GM21619 (cell line): ENCODE results near the gene SLC38A3.
"Not testable (repeated sequence)": the region's sequence is repeated elsewhere in the genome, so short reads cannot be mapped to it uniquely, and the experiment has no call there.

Experiments
- ATAC-seq: cut with Tn5 transposase; IDR thresholded peaks from one replicate; pipeline ENCODE4 v1.9.1; 2021; ENCODE audit not compliant: unreplicated experiment

SLC38A3 gene

DNA sequence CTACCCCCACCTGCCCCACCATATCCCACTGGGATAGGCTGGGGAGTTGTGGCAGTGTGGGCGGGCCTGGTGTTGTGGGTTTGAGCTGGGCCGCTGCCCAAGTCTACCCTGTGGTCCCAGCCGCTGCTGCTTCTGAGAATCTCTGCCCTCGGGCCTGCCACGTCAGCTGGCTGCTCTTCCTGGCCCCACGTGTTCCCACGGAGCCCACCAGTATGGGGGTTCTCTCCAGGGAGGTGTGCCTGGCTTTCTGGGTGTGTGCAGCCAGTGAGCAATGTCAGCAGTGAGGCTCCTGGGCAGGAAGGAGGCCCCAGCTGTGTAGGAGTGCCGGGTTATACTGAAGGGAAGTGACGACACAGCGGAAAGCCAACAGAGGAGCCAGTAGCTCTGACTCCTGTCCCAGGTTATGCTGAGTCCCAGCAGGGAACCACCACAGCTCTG, 41.5 kb downstream of the SLC38A3 start:
- peak; percentile 43 for ATAC-seq

DNA sequence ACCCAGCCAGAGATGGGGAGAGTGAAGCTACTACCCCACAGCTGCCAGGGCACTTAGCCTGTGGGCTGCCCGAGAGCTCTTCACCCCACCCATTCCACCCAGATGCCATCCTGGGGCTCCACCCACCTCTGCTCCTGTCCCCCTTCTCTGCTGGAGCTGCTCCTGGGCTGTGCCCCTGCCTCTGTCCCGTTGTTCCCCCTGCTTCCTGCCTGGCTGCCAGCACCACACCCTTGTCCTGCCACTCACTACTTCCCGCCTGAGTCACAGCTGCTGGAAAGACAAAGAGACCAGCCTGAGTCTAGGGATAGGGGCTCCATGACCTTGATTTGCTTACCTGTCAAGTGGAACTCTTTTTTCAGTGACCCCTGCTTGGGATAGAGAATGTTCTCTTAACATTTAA, 43.3 kb downstream of the SLC38A3 start:
- no peak for ATAC-seq

DNA sequence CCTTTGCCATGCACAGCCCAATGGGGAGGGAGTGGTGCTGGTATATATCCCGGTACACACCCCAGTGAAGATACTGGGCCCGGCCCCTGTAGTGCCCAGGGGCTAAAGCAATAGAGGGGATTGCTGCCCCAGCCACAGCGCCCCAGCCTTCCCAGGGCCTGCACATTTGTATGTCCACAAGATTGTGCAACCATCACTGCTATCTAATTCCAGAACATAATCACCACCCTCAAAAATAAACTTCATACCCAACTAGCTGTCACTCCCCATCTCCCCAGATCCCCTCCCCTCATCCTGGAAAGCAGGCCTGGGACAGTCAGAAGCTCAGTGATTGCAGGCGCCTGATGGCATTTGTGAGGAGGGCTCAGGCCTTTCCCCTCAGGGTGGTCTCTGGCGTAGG, 44.4 kb downstream of the SLC38A3 start:
- ATAC-seq: no peak

DNA sequence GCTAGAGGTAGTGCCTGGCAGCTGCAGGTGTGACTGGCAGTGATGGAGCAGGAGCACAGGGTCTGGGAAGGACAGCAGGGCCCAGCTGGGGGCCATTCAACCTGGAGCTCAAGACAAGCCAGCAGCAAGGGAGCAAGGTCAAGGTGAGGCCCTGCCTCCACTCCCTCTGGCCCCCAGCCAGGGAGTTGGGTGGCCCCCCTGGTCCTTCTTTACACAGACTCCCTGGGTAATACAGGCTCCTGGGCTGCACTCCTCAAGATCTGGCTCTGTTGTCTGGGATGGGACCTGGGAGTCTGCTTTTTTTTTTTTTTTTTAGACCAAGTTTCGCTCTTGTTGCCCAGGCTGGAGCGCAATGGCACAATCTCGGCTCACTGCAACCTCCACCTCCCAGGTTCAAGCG, 45.4 kb downstream of the SLC38A3 start:
- no peak for ATAC-seq

DNA sequence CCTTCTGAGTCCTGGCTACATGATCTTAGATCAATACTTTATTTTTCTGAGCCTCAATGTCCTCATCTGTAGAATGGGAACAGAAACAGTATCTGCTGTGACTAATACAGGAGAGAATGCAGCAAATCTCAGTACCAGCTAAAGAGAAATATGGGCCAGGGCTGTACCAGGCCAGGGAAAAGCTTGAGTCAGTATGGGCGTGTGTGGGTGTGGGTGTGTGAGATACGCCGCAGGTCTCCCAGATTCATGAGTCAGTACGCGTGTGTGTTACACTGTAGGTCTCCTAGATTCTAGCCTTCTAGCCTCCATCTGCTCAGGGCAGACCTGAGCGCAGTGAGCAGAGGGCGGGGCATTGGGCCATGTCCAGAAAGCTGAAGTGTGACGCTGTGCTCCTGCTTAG, 46.1 kb downstream of the SLC38A3 start:
- no peak for ATAC-seq

DNA sequence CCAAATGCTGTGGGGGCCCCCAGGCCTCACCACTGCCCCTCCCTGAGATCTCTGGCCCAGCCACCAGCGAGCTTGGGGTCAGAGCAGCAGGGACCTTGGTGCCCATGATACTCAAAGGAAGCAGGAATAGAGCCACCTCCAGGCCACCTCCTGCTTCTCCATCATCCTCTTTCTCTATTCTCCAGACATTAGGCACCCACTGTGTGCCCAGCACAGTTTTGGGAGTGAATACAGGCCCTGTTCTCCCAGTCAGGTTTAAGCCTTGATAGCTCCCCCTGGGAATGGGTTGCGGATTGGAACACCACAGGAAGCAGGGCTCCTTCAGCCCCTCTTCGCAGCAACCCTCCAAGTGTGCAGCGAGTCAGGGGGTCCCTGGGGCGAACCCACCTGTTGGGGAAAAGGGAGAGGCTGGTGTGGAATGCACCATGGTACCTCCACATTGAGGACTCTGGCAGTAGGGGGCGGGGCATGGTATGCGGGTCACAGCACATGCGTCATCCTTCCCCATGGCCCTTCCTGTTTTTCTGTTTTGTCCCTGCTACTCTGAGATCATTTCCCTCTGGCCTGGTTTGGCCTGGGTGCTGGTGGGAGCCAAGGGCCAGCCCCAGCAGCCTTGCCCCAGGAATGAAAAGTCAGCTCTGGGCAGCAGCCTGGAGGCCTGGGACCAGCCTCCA, 49.6 kb downstream of the SLC38A3 start:
- no peak for ATAC-seq

DNA sequence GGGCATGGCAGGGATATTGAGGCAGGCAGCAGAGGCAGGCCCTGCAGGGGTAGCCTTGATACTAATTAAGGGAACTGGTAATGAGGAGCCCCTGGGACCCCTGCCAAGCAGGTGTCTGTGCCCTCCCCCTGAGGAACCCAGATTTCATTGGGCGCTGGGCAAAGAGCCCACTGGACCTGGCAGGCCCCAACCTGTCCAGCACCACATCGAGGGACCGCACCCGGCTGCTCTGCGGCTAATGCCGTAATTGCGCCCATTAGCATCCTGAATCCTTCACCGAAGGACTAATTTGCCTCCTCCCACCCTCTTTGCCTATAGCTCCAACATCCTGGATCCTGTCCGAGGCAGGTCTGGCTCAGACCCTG, 50.2 kb downstream of the SLC38A3 start:
- no peak for ATAC-seq

DNA sequence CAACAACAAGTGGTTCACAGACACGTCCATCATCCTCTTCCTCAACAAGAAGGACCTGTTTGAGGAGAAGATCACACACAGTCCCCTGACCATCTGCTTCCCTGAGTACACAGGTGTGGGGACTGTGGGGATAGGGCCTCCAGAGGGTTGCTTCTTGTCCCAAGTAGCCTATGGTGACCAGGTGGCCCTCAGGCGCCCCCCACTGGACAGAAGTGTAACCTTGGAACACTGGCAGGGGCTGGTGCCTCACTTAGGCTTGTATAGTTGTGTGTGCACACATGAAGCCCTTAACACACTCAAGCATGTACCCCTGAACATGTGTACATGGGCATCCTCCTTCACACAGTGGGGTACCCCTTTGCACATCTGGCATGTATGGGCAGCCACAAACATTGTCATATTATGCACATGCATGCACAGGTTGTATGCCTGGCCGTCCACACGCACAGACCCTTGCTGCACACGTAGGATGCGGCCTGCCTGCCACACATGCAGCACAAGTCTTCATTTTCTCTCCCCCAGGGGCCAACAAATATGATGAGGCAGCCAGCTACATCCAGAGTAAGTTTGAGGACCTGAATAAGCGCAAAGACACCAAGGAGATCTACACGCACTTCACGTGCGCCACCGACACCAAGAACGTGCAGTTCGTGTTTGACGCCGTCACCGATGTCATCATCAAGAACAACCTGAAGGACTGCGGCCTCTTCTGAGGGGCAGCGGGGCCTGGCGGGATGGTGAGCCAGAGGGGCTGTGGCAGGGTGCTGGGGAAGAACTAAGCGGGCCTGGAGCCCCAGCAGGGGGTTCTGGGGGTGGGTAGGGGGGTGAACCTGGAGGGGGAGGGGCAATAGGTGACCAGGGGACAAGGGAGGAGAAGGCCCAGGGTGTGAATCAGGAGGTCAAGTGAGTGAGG, 52.2 kb downstream of the SLC38A3 start:
- no peak for ATAC-seq

DNA sequence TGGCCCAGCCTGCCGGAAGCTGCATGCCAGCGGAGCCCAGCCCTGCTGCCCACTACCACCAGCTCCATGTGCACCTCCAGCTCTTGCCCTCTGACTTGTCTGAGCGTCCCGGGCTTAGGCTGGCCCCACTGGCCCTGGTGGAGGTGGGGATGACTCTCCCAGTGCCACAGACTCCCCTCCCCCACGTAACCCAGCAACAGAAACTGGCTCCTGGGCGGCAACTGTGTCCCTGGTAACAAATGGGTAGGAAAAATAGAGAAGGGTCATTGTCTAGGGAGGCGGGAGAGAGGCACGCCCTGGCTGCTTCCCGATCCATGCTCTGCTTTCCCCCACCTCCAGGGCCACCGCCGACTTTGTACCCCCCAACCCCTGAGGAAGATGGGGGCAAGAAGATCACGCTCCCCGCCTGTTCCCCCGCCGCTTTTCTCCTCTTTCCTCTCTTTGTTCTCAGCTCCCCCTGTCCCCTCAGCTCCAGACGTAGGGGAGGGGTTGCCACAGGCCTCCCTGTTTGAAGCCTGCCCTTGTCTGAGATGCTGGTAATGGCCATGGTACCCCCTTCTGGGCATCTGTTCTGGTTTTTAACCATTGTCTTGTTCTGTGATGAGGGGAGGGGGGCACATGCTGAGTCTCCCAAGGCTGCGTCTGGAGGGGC, 53.1 kb downstream of the SLC38A3 start:
- no peak for ATAC-seq

DNA sequence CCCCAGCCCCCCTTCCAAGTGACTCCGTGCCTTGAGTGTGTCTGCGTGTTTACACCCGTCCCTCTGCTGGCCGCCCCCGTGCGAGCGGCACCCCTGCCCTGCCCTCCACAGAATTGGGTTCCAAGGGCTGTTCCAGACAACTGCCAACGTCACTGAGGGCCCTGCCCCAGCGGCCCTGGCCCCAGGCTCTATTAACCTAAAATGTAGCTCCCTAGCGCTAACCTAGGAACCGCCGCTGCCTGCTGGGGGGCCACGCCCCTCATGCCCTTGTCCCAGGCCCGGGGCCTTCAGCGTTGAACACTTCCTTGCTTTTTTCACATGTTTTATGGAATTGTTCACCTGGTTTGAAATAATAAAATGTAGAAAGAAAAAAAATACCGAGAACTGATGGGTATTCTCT, 53.9 kb downstream of the SLC38A3 start:
- no peak for ATAC-seq

DNA sequence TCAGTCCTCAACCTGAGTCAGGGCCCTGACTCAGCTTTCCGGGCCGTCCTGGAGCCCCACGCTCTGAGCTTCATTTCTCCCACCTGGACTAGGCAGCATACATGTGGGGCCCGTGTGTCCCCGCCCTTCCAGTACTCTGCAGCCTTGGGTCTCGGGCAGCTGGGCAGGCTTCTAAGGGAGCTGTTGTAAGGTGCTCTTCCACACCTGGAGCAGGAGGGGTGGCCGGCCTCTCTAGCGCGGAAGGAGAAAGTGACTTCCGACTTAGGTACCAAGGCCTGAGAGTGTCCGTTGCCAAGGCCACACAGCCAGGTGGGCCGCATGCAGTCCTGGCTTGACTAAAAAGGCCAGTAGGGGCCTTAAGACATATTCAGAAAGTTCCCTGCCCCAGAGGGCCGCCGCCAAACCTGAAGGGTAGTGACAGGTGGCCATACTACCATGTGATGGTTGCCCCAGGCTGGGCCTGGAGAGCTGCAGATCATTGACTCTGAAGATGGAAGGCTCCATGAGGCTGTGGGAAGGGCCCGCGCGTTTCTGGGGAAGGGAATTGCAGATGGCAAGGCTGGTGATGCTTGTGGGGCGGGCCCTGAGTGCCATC, 54.5 kb downstream of the SLC38A3 start:
- ATAC-seq: peak; percentile 8

DNA sequence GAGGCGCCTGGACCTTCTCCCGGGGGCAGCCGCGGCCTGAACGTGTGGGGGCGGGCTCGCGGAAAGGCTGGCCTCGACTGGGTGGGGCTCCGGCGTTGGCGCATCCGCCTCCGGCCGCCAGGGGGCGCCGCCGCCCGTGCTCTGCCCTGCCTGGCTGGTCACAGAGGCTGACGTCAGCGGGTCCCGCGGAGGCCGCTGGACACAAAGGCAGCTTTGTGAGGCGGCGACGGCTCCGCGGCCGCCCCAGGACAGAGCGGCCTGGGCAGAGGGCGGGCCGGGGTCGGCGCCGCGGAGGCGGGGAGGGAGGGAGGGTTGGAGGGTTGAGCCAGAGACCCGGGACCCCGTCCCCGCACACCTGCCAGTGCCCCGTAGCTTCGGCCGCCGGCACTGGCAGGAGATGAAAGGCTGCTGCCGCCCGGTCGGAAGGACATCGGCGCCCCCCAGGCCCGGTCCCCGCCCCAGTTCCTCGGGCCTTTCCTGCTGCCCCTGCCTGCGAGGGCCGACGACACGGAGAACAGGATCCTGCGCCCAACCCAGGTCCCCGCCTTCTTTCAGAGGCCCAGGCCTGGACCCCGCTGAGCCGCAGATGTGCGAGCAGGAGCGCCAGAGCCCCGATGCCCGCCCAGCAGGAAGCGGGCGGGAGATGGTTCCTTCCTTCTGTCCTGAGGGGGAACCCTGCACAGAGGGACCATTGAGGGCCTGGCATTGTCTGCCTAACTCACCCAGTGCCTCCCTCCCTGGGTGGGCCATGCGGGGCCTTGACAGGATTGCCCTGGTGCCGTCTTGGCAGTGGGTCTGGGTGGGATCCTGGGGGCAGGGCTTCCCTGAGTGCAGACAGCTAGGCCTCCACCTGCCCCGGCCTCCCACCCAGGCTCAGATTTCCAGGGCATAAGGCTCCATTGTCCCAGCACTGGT, 55.2 kb downstream of the SLC38A3 start:
- ATAC-seq: peak; percentile 77

DNA sequence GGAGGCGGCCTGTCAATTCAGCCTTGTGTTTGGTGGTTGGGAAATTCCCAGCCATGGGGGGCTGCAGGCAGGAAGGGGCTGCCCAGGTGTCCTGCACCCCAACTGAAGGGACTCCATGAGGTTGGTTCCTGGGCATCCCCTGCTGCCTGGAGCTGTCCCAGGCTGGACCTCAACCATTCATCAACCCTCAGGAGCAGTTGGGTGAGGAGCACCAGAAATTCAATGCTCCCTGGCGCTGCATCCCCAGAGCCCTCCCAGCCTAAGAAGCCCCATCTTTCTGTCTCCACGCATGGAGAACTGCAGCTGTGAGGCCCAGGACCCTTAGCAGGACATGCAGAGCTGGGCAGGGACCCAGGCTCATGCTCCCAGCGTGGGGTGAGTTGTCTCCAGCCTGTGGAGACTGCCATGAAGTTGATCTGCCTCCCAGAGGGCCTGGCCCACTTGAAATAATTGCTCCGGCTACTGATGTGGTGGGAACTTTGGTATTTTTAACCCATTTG, 55.9 kb downstream of the SLC38A3 start:
- no peak for ATAC-seq

DNA sequence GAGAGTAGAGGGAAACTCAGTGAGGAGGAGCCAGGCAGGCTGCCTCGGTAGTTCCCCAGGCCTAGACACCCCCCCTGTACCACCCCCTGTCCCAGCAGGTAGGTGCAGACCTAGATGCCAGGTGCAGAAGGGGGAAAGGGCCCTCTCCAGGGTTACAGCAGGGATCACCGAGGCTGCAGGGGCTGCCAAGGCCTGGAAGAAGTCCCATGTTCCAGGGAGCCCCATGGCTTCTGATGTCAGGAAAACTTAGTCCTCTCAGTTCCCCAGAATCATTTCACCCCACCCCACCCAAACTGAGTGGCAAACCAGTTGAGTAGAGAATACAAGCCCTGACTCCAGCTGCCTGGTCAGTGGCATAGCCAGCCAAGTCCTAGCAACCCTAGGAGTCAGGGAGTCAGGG, 56.4 kb downstream of the SLC38A3 start:
- no peak for ATAC-seq

DNA sequence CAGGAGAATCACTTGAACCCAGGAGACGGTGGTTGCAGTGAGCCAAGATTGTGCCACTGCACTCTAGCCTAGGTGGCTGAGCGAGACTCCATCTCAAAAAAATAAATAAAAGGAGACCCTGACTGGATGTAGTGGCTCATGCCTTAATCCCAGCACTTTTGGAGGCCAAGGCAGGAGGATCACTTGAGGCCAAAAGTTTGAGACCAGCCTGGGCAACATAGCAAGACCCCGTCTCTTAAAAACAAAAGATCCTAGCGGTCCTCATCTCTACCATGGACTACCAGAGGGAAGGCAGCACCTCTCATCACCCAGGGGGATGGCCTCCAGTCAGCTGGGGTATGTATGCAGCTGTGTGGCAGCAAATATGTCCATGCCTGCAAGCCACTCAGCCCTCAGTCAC, 57.1 kb downstream of the SLC38A3 start:
- ATAC-seq: not testable (repeated sequence)

DNA sequence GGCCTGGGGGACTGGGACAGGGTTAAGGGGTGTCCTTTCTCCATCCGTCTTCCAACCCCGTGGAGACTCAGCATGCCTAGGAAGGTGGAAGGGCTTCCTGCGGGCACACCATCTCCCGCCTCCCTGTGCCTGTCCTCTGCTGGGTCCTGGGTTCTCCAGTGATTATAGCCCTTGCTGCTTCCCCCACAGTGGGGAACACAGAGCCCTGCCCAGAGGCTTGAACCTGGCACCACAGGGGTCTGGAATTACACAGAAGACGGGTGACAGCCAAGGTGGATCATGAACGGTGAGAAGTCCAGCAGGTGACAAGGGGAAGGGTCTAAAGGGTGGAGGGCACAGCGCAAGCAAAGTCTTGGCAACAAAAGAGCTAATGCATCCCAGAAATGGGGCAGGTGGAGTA, 57.7 kb downstream of the SLC38A3 start:
- ATAC-seq: no peak

DNA sequence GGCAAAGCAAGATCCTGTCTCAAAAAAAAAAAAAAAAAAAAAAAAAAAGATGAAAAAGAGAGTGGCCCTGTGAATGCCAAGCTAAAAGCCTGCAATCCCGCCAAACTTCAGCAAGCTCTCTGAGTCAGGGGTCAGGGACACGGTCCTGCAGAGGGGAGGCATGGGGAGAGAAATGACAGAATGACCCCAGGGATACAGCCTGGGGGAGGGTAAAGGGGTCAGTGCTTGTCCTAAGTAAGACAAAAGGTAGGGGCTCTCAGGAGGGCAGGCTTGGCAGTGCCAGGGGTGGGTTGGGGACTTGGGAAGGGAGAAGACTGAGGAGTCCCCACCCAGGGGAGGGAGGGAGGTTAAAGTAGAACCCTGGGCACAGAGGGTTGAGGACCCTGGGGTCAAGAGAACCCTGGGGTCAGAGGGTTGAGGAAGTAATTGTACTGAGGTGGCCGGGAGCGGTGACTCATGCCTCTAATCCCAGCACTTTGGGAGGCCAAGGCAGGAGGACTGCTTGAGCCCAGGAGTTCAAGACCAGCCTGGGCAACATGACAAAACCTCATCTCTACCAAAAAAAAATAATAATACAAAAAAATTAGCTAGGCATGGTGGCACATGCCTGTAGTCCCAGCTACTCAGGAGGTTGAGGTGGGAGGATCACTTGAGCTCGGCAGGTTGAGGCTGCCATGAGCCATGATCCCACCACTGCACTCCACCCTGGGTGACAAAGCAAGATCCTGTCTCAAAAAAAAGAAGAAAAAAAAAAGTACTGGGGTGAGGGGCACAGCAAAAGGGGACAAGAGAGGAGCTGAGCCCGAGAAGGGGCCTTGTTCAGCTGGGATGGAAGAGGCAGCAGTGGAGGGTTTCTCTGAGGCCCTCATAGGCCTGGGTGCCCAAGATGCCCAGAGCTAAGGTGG, 58.7 kb downstream of the SLC38A3 start:
- ATAC-seq: no peak

DNA sequence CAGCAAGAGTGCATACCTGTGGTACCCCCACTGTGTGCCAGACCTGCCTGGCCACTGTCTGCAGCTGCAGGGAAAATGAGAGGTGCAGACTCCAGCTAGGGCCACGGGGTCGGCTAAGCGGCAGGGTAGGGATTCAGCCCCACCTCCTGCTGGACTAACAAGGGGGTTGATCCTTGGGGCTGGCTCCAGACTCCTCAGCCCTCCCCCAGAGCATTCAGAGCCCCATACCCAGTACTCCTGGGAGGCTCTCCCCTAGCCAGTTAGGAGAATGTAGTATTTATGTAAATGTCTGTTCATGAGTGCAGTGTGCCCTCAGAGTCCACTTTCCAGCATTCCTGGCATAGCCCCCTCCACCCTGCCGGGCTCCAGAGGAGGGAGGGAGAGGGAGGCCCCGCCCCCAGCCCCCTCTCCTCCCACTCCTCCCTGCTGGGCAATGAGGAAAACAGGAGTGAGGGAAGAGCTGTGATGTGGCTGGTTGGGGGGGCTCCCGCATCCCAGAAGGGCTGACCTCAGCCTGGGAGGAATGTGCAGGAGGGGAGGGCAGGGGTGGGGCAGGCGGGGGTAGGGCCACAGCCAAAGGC, 59.4 kb downstream of the SLC38A3 start:
- no peak for ATAC-seq

DNA sequence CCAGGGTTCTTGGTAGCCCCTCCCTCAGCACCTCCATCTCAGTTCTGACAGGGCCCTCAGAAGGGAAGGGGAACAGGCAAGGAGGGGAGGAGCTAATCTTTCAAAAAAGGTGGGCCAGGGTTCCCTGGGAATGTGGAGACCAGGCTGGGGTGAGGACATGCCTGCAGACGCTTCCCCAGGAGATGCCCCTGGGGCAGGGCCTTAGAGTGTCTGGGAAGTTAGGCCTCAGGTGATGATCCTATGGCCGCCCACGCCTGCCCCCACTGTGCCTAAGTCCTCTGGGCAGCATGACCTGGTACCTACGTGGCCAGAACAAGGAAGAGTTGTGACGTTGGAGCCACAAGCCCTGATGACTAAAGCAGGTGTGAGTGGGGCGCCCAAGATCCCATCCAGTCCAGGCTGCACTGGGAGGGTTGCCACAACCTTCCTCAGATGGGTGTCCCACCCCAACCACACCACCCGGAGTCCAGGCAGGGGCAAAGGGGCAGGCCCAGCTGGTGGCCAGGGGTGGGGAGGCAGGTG, 60.0 kb downstream of the SLC38A3 start:
- ATAC-seq: no peak
